BE2C (cell line): ENCODE measurements around the gene PISD.
"Not testable (repeated sequence)": the region's sequence is repeated elsewhere in the genome, so short reads cannot be mapped to it uniquely, and the experiment has no call there.

Experiments
- DNase-seq: peaks from one replicate; pipeline ENCODE4 v3.0.0-alpha.2; 2020
- H3K27me3 ChIP-seq: fragments of 250-450 bp; sonication (Bioruptor Pico); 2 replicates; pipeline ENCODE4 v1.5.1; 2020; ENCODE audit warnings: mild to moderate bottlenecking
- H3K36me3 ChIP-seq: fragments of 250-450 bp; sonication (Bioruptor Pico); 2 replicates; pipeline ENCODE4 v1.5.1; 2020; ENCODE audit warnings: mild to moderate bottlenecking
- H3K4me1 ChIP-seq: fragments of 250-450 bp; sonication (Bioruptor Pico); 2 replicates; pipeline ENCODE4 v1.5.1; 2020
- H3K4me3 ChIP-seq: 2 replicates; pipeline ENCODE4 v1.5.1; 2011; ENCODE audit warnings: low read depth, low read length
- H3K9me3 ChIP-seq: fragments of 250-450 bp; sonication (Bioruptor Pico); 2 replicates; pipeline ENCODE4 v1.5.1; 2020
- CTCF ChIP-seq: IDR thresholded peaks from 2 replicates; pipeline ENCODE4 v1.5.1; 2012; ENCODE audit warnings: mild to moderate bottlenecking, low read depth, low read length

PISD gene

GRCh38 chr22:31678748-31679147, 16.7 kb upstream of the PISD start:
- H3K4me1 ChIP-seq: no peaks in the 10 kb centered on the region
- H3K27me3 ChIP-seq: no peaks in the 10 kb centered on the region
- no peak for TF ChIP-seq CTCF
- DNase-seq: no peak
- no peaks in the 10 kb centered on the region; the same call in 1 of the 2 replicates for H3K36me3 ChIP-seq
- H3K9me3 ChIP-seq: no peaks in the 10 kb centered on the region
- no peak overlapping the region for H3K4me3 ChIP-seq

DNA sequence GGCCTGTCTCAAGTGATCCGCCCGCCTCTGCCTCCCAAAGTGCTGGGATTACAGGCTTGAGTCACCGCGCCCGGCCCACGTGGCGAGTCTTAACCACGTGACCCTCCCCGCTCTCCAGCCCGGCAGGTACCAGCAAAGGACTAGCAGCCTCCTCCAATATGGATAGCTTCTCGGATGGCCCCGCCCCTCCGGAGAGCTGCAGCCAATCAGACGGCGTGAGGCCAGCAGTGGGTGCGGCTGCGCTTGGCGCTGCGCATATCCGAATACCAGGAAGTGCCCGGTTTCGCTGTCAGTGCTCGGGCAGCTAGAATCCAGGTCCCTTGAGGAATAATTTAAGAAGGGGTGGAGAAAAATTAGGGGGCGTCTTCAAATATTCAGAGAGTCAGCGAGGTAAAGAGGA, 14.7 kb upstream of the PISD start:
- peak; percentile 96 for DNase-seq
- TF ChIP-seq CTCF: no peak
- Histone ChIP-seq H3K4me3 (peak overlapping the region; percentile 70), H3K9me3 (no peaks in the 10 kb centered on the region), H3K4me1 (no peaks in the 10 kb centered on the region), H3K27me3 (no peaks in the 10 kb centered on the region), H3K36me3 (no peaks in the 10 kb centered on the region)

GRCh38 chr22:31674219-31674618, 12.2 kb upstream of the PISD start:
- H3K36me3 ChIP-seq, H3K4me1 ChIP-seq, DNase-seq, H3K27me3 ChIP-seq, H3K9me3 ChIP-seq, H3K4me3 ChIP-seq: not testable (repeated sequence)

- not testable (repeated sequence) for H3K27me3 ChIP-seq, H3K9me3 ChIP-seq, H3K36me3 ChIP-seq, H3K4me1 ChIP-seq, DNase-seq, H3K4me3 ChIP-seq
Measured at GRCh38 chr22:31668849-31669248, 6.8 kb upstream of the PISD start.

- no peaks in the 10 kb centered on the region for H3K4me1 ChIP-seq
- H3K27me3 ChIP-seq: no peaks in the 10 kb centered on the region
- no peaks in the 10 kb centered on the region for H3K9me3 ChIP-seq
- H3K4me3 ChIP-seq: peak overlapping the region; percentile 100
- TF ChIP-seq CTCF: no peak
- no peak for DNase-seq
- no peaks in the 10 kb centered on the region for H3K36me3 ChIP-seq
Measured at GRCh38 chr22:31662668-31663037, 638 bp upstream of the PISD start.

- not testable (repeated sequence) for H3K36me3 ChIP-seq, DNase-seq, H3K9me3 ChIP-seq, H3K27me3 ChIP-seq, H3K4me1 ChIP-seq
- peak overlapping the region; percentile 100 for H3K4me3 ChIP-seq
Measured at GRCh38 chr22:31660860-31661341, 1.1 kb downstream of the PISD start.

GRCh38 chr22:31659246-31659645, 2.8 kb downstream of the PISD start:
- Histone ChIP-seq H3K4me1 (no peaks in the 10 kb centered on the region), H3K9me3 (no peaks in the 10 kb centered on the region), H3K36me3 (no peaks in the 10 kb centered on the region), H3K27me3 (no peaks in the 10 kb centered on the region), H3K4me3 (no peak overlapping the region)
- no peak for TF ChIP-seq CTCF
- DNase-seq: no peak

DNA sequence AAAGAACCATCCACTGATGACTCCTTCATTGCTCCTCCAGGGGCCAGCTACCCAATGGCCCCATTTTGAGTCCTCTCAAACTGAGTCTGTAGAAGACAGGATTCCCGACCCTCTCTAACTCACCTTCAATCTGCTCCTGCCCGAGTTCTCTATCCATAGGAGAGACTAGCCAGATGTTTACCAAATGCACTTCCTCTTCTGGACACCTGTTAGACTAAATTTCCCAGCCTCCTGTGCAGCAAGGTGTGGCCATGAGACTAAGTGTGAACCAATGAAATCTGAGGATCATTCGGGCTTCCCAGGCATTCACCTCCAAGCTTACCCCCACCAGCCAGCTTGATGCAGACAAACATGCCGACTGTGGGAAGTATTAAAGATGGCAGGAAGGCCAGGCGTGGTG, 7.6 kb downstream of the PISD start:
- no peak for TF ChIP-seq CTCF
- Histone ChIP-seq H3K36me3 (peaks cover 6% of the 10 kb centered on the region), H3K4me1 (no peaks in the 10 kb centered on the region), H3K9me3 (no peaks in the 10 kb centered on the region), H3K27me3 (no peaks in the 10 kb centered on the region), H3K4me3 (no peak overlapping the region)
- no peak for DNase-seq
